Caco-2 (cell line): ENCODE data around the gene SLC7A8. TPM values are rescaled to one million over a fixed set of nuclear protein-coding genes. Genes with fewer than 3 reads are reported as not detected.

Experiments used
- BruUV-seq: library from RNA; stranded (reverse); fragments of 400-500 nt; replicated peaks from 2 replicates; lab custom pipeline; 2021; lab: Mats Ljungman, UMichigan
- CTCF ChIA-PET: fragments of 300-600 bp; sonication (Branson Sonifier 250); formaldehyde crosslinking; loops from one replicate; lab custom pipeline; 2022; ENCODE audit warnings: antibody characterized with exemption; lab: Charles Lee
- POLR2A ChIA-PET: fragments of 300-600 bp; sonication (Branson Sonifier 250); formaldehyde crosslinking; loops from one replicate; lab custom pipeline; 2022; ENCODE audit warnings: antibody characterized with exemption; lab: Charles Lee
- DNase-seq, 2 experiments: peaks; one replicate each; pipeline versions ENCODE4 v3.0.0 to v3.0.0-alpha.2; 2020 to 2022
- H3K27me3 ChIP-seq: replicated peaks from 2 replicates; pipeline ENCODE4 v1.6.0; 2011; ENCODE audit warnings: low read length; ENCODE audit not compliant: control insufficient read depth, insufficient read depth
- H3K36me3 ChIP-seq: 2 replicates; pipeline ENCODE4 v1.5.1; 2011; ENCODE audit warnings: low read length; ENCODE audit not compliant: control insufficient read depth, insufficient read depth
- H3K4me1 ChIP-seq: fragments of 250-450 bp; sonication (Bioruptor Pico); 2 replicates; pipeline ENCODE4 v1.5.1; 2020; ENCODE audit warnings: mild to moderate bottlenecking
- H3K4me3 ChIP-seq: 2 replicates; pipeline ENCODE4 v1.5.1; 2011; ENCODE audit warnings: low read depth, mild to moderate bottlenecking, control low read depth, low read length
- H3K9me3 ChIP-seq: fragments of 250-450 bp; sonication (Bioruptor Pico); 2 replicates; pipeline ENCODE4 v1.5.1; 2020; ENCODE audit warnings: mild to moderate bottlenecking, moderate library complexity
- H3K27ac Mint-ChIP-seq: one replicate; pipeline ENCODE4 v1.8.0; 2022; ENCODE audit warnings: mixed read lengths; ENCODE audit not compliant: unreplicated experiment
- H3K27me3 Mint-ChIP-seq: one replicate; pipeline ENCODE4 v1.8.0; 2022; ENCODE audit warnings: mixed read lengths; ENCODE audit not compliant: insufficient read depth, unreplicated experiment
- H3K36me3 Mint-ChIP-seq: one replicate; pipeline ENCODE4 v1.8.0; 2022; ENCODE audit warnings: mild to moderate bottlenecking, mixed read lengths; ENCODE audit not compliant: insufficient read depth, unreplicated experiment
- H3K4me1 Mint-ChIP-seq: one replicate; pipeline ENCODE4 v1.8.0; 2022; ENCODE audit warnings: low read depth, mixed read lengths; ENCODE audit not compliant: unreplicated experiment
- H3K4me3 Mint-ChIP-seq: one replicate; pipeline ENCODE4 v1.8.0; 2022; ENCODE audit warnings: mild to moderate bottlenecking, moderate library complexity, mixed read lengths; ENCODE audit not compliant: unreplicated experiment
- H3K9me3 Mint-ChIP-seq: one replicate; pipeline ENCODE4 v1.8.0; 2022; ENCODE audit warnings: mixed read lengths; ENCODE audit not compliant: unreplicated experiment
- CTCF ChIP-seq, 2 experiments: fragments of 200-600 bp in 1 of 2; IDR thresholded peaks; 1 replicate in 1 of 2; 2 replicates in 1 of 2; pipeline versions ENCODE4 v1.5.1 to v1.8.0; 2011 to 2022; ENCODE audit warnings: antibody characterized with exemption in 1 of 2, control low read depth in 1 of 2, inconsistent platforms in 1 of 2, low read depth in 1 of 2, low read length in 1 of 2, mild to moderate bottlenecking in 1 of 2, moderate library complexity in 1 of 2; ENCODE audit not compliant: insufficient read depth in 1 of 2, severe bottlenecking in 1 of 2, unreplicated experiment in 1 of 2
- intact Hi-C: fragments of 100-400 bp; cut with micrococcal nuclease; formaldehyde crosslinking; loops from one replicate; pipeline ENCODE4 v1.10.0; 2022; ENCODE audit not compliant: unreplicated experiment
- total RNA-seq: library from RNA; stranded (reverse); gene quantifications from 2 replicates; pipeline ENCODE4 v1.2.3, GENCODE V29; 2022

Gene SLC7A8
- total RNA-seq, 1 experiment from 2014 or later, result 26.9 TPM

- no TSS peak for BruUV-seq
- Histone ChIP-seq H3K4me3 (no peak overlapping the region), H3K4me1 (no peaks in the 10 kb centered on the region), H3K9me3 (no peaks in the 10 kb centered on the region), H3K27me3 (no peaks in the 10 kb centered on the region), H3K36me3 (no peaks in the 10 kb centered on the region)
- no peak for DNase-seq
- Mint-ChIP-seq H3K27me3 (no peaks in the 10 kb centered on the region), H3K9me3 (no peaks in the 10 kb centered on the region), H3K4me3 (no peak overlapping the region), H3K4me1 (no peaks in the 10 kb centered on the region), H3K36me3 (no peaks in the 10 kb centered on the region), H3K27ac (no peak overlapping the region)
- intact Hi-C loops, result no loop called here
- ChIA-PET CTCF (interaction anchor here (1.1 kb wide), 1 partner anchor 9 kb away, joined by 6 read pairs; no protein-coding TSS in a partner anchor), POLR2A (no interaction called here)
- TF ChIP-seq CTCF (IDR thresholded peaks at IDR 0.05; ENCODE audit: insufficient read depth in 1 of 2, low read depth in 1 of 2, low read length in 1 of 2, severe bottlenecking in 1 of 2, unreplicated experiment in 1 of 2), result no peak
These were observed 53.6 kb downstream of the SLC7A8 start for GRCh38 chr14:23129759-23130316.

GRCh38 chr14:23128969-23129758, 54.3 kb downstream of the SLC7A8 start:
- H3K4me3 Mint-ChIP-seq, result no peak overlapping the region
- H3K4me1 Mint-ChIP-seq, result no peaks in the 10 kb centered on the region
- no peaks in the 10 kb centered on the region for H3K4me1 ChIP-seq
- CTCF ChIA-PET, result no interaction called here
- BruUV-seq, result no TSS peak
- H3K9me3 Mint-ChIP-seq, result no peaks in the 10 kb centered on the region
- POLR2A ChIA-PET, result no interaction called here
- no peak overlapping the region for H3K27ac Mint-ChIP-seq
- no peak for DNase-seq
- H3K9me3 ChIP-seq, result no peaks in the 10 kb centered on the region
- no peaks in the 10 kb centered on the region for H3K27me3 ChIP-seq
- H3K36me3 ChIP-seq, result no peaks in the 10 kb centered on the region
- no peak for TF ChIP-seq CTCF (IDR thresholded peaks at IDR 0.05; ENCODE audit: insufficient read depth in 1 of 2, low read depth in 1 of 2, low read length in 1 of 2, severe bottlenecking in 1 of 2, unreplicated experiment in 1 of 2)
- intact Hi-C loops, result no loop called here
- no peak overlapping the region for H3K4me3 ChIP-seq
- no peaks in the 10 kb centered on the region for H3K36me3 Mint-ChIP-seq
- H3K27me3 Mint-ChIP-seq, result no peaks in the 10 kb centered on the region

- Histone ChIP-seq H3K27me3 (no peaks in the 10 kb centered on the region), H3K4me3 (no peak overlapping the region), H3K36me3 (no peaks in the 10 kb centered on the region), H3K9me3 (no peaks in the 10 kb centered on the region), H3K4me1 (no peaks in the 10 kb centered on the region)
- no peak for TF ChIP-seq CTCF (IDR thresholded peaks at IDR 0.05; ENCODE audit: insufficient read depth in 1 of 2, low read depth in 1 of 2, low read length in 1 of 2, severe bottlenecking in 1 of 2, unreplicated experiment in 1 of 2)
- Mint-ChIP-seq H3K27ac (no peak overlapping the region), H3K4me1 (no peaks in the 10 kb centered on the region), H3K27me3 (no peaks in the 10 kb centered on the region), H3K36me3 (no peaks in the 10 kb centered on the region), H3K9me3 (no peaks in the 10 kb centered on the region), H3K4me3 (no peak overlapping the region)
- BruUV-seq, result no TSS peak
- no peak for DNase-seq
- ChIA-PET CTCF (no interaction called here), POLR2A (no interaction called here)
- intact Hi-C loops, result no loop called here
These were observed 55.6 kb downstream of the SLC7A8 start for GRCh38 chr14:23127861-23128260.
